ENCODE measurements around the gene TCEAL7. TPM values are rescaled to one million over a fixed set of nuclear protein-coding genes. Genes with fewer than 3 reads are reported as not detected.

The TCEAL7 gene
- total and polyA plus RNA-seq, 9 of the 15 experiments (the other 6 are each of a cell fraction or from before 2014, with no cell fraction given): 0.07 to 0.34 (median 0.13) TPM; not detected in 4

- DNase-seq (ENCODE audit: extremely low read depth in 1 of 4, low spot score in 3 of 4) (no peak), FAIRE-seq (no peak), ATAC-seq (peak; percentile 52)
- in situ Hi-C loops (cut with MboI) (no loop called here), intact Hi-C loops (cut with micrococcal nuclease) (no loop called here)
- 0% methylated on average over 2 of the region's 3 CpGs for WGBS (ENCODE audit: insufficient coverage, low coverage, missing lambda C conversion rate)
- Histone ChIP-seq H3K4me2 (ENCODE audit: insufficient read depth, low read length) (no peak overlapping the region), H3K27me3 (ENCODE audit: control insufficient read depth in 2 of 2, insufficient read depth in 2 of 2, low read length in 2 of 2) (no peaks in the 10 kb centered on the region), H3K9ac (ENCODE audit: insufficient read depth in 1 of 2, low read depth in 2 of 2, low read length in 2 of 2) (no peak overlapping the region), H3K4me3 (no peak overlapping the region), H3K79me2 (ENCODE audit: control insufficient read depth, insufficient read depth, low read length) (no peaks in the 10 kb centered on the region), H3K9me1 (ENCODE audit: control insufficient read depth, insufficient read depth, low read length) (no peaks in the 10 kb centered on the region), H2AFZ (ENCODE audit: low read depth, low read length) (0 out of 2 replicates have a peak overlapping the region, but pooled peaks have one; percentile 54), H3K27ac (ENCODE audit: extremely low read depth, low read depth, low read length) (no peak overlapping the region), H3K4me1 (replicated peaks in 1 of 2; ENCODE audit: control insufficient read depth in 2 of 2, insufficient read depth in 2 of 2, low read length in 2 of 2) (no peaks in the 10 kb centered on the region; a peak in 1 of 5 replicates), H4K20me1 (replicated peaks; ENCODE audit: control insufficient read depth, insufficient read depth, low read length) (no peaks in the 10 kb centered on the region), H3K9me3 (replicated peaks; ENCODE audit: control insufficient read depth, insufficient read depth, low read depth, low read length) (no peaks in the 10 kb centered on the region), H3K36me3 (ENCODE audit: control insufficient read depth, insufficient read depth, low read length) (no peaks in the 10 kb centered on the region)
- TF ChIP-seq ZNF239 (CRISPR knock-in tag; IDR thresholded peaks at IDR 0.05) (no peak), RFX1 (IDR thresholded peaks at IDR 0.05) (no peak), NCOA2 (IDR thresholded peaks at IDR 0.05; ENCODE audit: partially characterized antibody in 2 of 2) (no peak), HNRNPH1 (optimal IDR thresholded peaks at IDR 0.05; ENCODE audit: low read depth, low read length) (no peak)
- no TSS peak for BruUV-seq (replicated peaks)
- ChIA-PET POLR2A (no interaction called here), CTCF (ENCODE audit: low intra/inter-chr PET ratio) (no interaction called here)
Measured at GRCh38 chrX:103338663-103339062, 8.6 kb downstream of the TCEAL7 start.

DNA sequence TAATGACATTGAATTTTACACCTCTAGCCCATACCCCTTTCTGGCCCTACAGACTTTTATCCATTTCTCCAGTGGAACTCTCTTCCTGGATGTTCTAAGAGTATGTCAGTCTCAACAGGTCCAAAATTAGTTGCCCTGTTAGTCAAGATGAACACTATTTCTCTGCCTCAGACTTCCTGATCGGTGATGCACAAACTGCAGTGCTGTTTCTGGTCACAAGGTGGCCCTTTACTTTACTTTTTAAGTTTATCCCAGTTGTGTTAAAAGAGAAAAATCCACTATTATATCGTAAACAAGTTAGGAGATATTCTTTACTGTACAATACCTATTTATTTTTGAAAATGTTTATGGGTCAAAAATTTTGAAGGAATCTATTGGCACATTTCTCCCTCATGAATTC, 13.1 kb downstream of the TCEAL7 start:
- peak; percentile 46 for FAIRE-seq
- POLR2A ChIA-PET: no interaction called here
- DNase-seq (ENCODE audit: extremely low read depth in 1 of 4, low spot score in 3 of 4): peak; percentile 16 to 50 (median 20)
- Histone ChIP-seq H3K36me3 (ENCODE audit: control insufficient read depth, insufficient read depth, low read length) (no peaks in the 10 kb centered on the region), H3K27me3 (ENCODE audit: control insufficient read depth in 2 of 2, insufficient read depth in 2 of 2, low read length in 2 of 2) (no peaks in the 10 kb centered on the region), H3K4me3 (no peak overlapping the region), H3K27ac (ENCODE audit: extremely low read depth, low read depth, low read length) (no peak overlapping the region), H3K9me1 (ENCODE audit: control insufficient read depth, insufficient read depth, low read length) (no peaks in the 10 kb centered on the region), H3K4me2 (ENCODE audit: insufficient read depth, low read length) (no peak overlapping the region), H3K9ac (ENCODE audit: insufficient read depth in 1 of 2, low read depth in 2 of 2, low read length in 2 of 2) (no peak overlapping the region), H3K9me3 (replicated peaks; ENCODE audit: control insufficient read depth, insufficient read depth, low read depth, low read length) (no peaks in the 10 kb centered on the region), H3K4me1 (replicated peaks in 1 of 2; ENCODE audit: control insufficient read depth in 2 of 2, insufficient read depth in 2 of 2, low read length in 2 of 2) (no peaks in the 10 kb centered on the region; a peak in 1 of 5 replicates), H4K20me1 (replicated peaks; ENCODE audit: control insufficient read depth, insufficient read depth, low read length) (no peaks in the 10 kb centered on the region), H2AFZ (ENCODE audit: low read depth, low read length) (peak overlapping the region; percentile 79), H3K79me2 (ENCODE audit: control insufficient read depth, insufficient read depth, low read length) (no peaks in the 10 kb centered on the region)
- CTCF ChIA-PET (ENCODE audit: low intra/inter-chr PET ratio): interaction anchor here (1.6 kb wide), 1 partner anchor 121 kb away, joined by 6 read pairs; no protein-coding TSS in a partner anchor
- no TSS peak for BruUV-seq (replicated peaks)
- in situ Hi-C loops (cut with MboI) (no loop called here), intact Hi-C loops (cut with micrococcal nuclease) (loop anchor here (1.0 kb wide), 2 partner anchors 121 to 146 kb away; no protein-coding TSS in a partner anchor)
- ATAC-seq: peak; percentile 81
- 6% methylated on average over 2 of the region's 2 CpGs for WGBS (ENCODE audit: insufficient coverage, low coverage, missing lambda C conversion rate)
- TF ChIP-seq, protein P1, sequence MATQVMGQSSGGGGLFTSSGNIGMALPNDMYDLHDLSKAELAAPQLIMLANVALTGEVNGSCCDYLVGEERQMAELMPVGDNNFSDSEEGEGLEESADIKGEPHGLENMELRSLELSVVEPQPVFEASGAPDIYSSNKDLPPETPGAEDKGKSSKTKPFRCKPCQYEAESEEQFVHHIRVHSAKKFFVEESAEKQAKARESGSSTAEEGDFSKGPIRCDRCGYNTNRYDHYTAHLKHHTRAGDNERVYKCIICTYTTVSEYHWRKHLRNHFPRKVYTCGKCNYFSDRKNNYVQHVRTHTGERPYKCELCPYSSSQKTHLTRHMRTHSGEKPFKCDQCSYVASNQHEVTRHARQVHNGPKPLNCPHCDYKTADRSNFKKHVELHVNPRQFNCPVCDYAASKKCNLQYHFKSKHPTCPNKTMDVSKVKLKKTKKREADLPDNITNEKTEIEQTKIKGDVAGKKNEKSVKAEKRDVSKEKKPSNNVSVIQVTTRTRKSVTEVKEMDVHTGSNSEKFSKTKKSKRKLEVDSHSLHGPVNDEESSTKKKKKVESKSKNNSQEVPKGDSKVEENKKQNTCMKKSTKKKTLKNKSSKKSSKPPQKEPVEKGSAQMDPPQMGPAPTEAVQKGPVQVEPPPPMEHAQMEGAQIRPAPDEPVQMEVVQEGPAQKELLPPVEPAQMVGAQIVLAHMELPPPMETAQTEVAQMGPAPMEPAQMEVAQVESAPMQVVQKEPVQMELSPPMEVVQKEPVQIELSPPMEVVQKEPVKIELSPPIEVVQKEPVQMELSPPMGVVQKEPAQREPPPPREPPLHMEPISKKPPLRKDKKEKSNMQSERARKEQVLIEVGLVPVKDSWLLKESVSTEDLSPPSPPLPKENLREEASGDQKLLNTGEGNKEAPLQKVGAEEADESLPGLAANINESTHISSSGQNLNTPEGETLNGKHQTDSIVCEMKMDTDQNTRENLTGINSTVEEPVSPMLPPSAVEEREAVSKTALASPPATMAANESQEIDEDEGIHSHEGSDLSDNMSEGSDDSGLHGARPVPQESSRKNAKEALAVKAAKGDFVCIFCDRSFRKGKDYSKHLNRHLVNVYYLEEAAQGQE (IDR thresholded peaks at IDR 0.05; ENCODE audit: borderline replicate concordance): peak; percentile 40; the same call in 1 of the 2 replicates
- TF ChIP-seq, protein P1 (CRISPR knock-in tag; IDR thresholded peaks at IDR 0.05; ENCODE audit: low read depth): no peak

All from K562 (cell line).